M059J (cell line): Measurements from ENCODE around the gene UTS2B. TPM values are rescaled to one million over a fixed set of nuclear protein-coding genes. Genes with fewer than 3 reads are reported as not detected.
"Not testable (repeated sequence)": the region's sequence is repeated elsewhere in the genome, so short reads cannot be mapped to it uniquely, and the experiment has no call there.

ENCODE experiments used
- DNase-seq: peaks from one replicate; pipeline ENCODE4 v3.0.0-alpha.2; 2012; ENCODE audit warnings: low read depth
- total RNA-seq: library from RNA; depleted of rRNA; stranded (reverse); fragments of >200 nt; shearing (Covaris generic); gene quantifications from 2 replicates; pipeline ENCODE4 v1.2.3, GENCODE V29; 2014

The UTS2B gene
- total RNA-seq, 1 experiment from 2014 or later, result 0.57 TPM

GRCh38 chr3:191280111-191280510 lies 50.2 kb downstream of the UTS2B start:
- no peak for DNase-seq

GRCh38 chr3:191275751-191276150 lies 54.6 kb downstream of the UTS2B start:
- no peak for DNase-seq

GRCh38 chr3:191275244-191275643 lies 55.1 kb downstream of the UTS2B start:
- DNase-seq, result not testable (repeated sequence)

GRCh38 chr3:191269289-191270085 lies 60.8 kb downstream of the UTS2B start:
- peak; percentile 89 for DNase-seq

GRCh38 chr3:191268737-191269136 lies 61.6 kb downstream of the UTS2B start:
- no peak for DNase-seq

GRCh38 chr3:191263850-191264249 lies 66.5 kb downstream of the UTS2B start:
- no peak for DNase-seq

- no peak for DNase-seq
These were observed 67.0 kb downstream of the UTS2B start for GRCh38 chr3:191263365-191263764.

- DNase-seq, result no peak
These were observed 67.7 kb downstream of the UTS2B start for GRCh38 chr3:191262650-191263049.

GRCh38 chr3:191261304-191261638 lies 69.1 kb downstream of the UTS2B start:
- no peak for DNase-seq

GRCh38 chr3:191260431-191261303 lies 69.7 kb downstream of the UTS2B start:
- DNase-seq, result no peak

GRCh38 chr3:191259486-191259885 lies 70.8 kb downstream of the UTS2B start:
- DNase-seq, result peak; percentile 79

GRCh38 chr3:191257286-191257685 lies 73.0 kb downstream of the UTS2B start:
- no peak for DNase-seq

GRCh38 chr3:191256405-191256804 lies 73.9 kb downstream of the UTS2B start:
- DNase-seq, result no peak

GRCh38 chr3:191255156-191255555 lies 75.2 kb downstream of the UTS2B start:
- peak; percentile 85 for DNase-seq

GRCh38 chr3:191254098-191254873 lies 76.0 kb downstream of the UTS2B start:
- DNase-seq, result no peak

- DNase-seq, result no peak
These were observed 77.1 kb downstream of the UTS2B start for GRCh38 chr3:191253089-191253799.

GRCh38 chr3:191246630-191247029 lies 83.7 kb downstream of the UTS2B start:
- peak; percentile 97 for DNase-seq

GRCh38 chr3:191246034-191246433 lies 84.3 kb downstream of the UTS2B start:
- DNase-seq, result not testable (repeated sequence)

GRCh38 chr3:191244242-191244867 lies 86.0 kb downstream of the UTS2B start:
- DNase-seq, result peak; percentile 31

- DNase-seq, result no peak
These were observed 89.8 kb downstream of the UTS2B start for GRCh38 chr3:191240486-191240885.
